Measurements from ENCODE around the gene RMND5B.
A peak's percentile ranks its signal among the peaks of the same experiment; 100 is the strongest.

Gene RMND5B

GRCh38 chr5:178153530-178154340 is 22.9 kb downstream of the RMND5B start, which contains the start of gene NHP2:
TSS of gene NHP2 (minus strand) at chr5:178153885. CDS start at chr5:178153817, 68 bp downstream.
- peak; percentile 98 to 100 (median 99) for DNase-seq
- intact Hi-C loops (cut with DNase I): loop anchor here (10.0 kb wide), 1 partner anchor 51 kb away; the partner anchor contains the start of gene HNRNPAB

DNA sequence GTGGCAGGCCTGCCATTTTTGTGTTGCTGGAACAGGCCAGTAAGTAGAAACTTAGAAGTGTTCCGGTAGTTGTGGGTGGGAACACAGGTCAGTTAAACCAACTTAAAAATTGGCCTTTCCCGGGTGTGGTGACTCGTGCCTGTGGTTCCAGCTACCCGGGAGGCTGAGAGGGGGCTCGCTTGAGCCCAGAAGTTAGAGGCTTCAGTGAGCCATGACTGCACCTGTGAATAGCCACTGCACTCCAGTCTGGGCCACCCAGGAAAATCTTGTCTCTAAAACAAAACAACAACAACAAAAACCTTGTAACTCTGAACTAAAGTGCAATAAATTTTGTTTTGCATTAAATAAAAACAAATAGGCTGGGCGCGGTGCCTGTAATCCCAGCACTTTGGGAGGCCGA is 24.3 kb downstream of the RMND5B start:
- intact Hi-C loops (cut with DNase I): loop anchor here (10.0 kb wide), 1 partner anchor 50 kb away; the partner anchor contains the start of gene HNRNPAB
- DNase-seq: no peak

DNA sequence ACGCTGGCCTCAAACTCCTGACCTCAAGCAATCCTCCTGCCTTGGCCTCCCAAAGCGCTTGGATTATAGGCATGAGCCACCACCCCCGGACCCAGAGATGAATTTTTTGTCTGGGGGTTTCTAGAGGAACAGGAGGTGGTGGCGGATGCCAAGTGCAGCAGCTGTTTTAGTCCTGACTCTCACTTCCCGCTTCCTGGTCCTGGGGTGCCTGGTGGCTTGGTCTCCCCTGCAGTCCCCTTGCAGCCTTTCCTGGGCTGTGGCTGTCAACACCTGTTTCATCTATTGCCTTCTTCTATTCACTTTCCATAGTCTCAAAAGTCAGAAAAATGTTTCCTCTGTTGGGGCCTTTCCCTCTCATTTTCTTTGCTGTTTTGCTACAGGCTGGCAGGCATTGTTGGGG is 29.4 kb downstream of the RMND5B start:
- DNase-seq: no peak
- intact Hi-C loops (cut with DNase I): loop anchor here (5.0 kb wide), 1 partner anchor 83 kb away; no protein-coding TSS in a partner anchor

DNA sequence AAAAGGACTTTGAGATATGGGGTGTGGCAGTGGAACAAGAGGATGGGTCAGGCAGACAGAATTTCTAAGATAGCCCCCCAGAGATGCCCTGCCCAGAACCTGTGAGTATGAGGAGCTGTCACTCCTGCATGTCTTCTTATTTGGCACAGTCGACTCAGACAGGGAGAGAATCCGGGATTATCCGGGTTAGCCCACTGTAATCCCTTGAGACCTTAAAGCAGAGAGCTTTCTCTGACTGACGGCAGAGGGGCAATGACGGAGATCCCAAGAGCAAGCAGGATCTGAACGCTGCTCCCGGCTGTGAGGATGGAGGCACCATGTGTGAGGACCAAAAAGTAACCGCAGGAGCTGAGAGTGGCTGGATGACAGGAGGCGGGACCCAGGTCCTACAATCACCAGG is 31.7 kb downstream of the RMND5B start:
- no peak for DNase-seq
- intact Hi-C loops (cut with DNase I): loop anchor here (5.0 kb wide), 1 partner anchor 85 kb away; no protein-coding TSS in a partner anchor

- DNase-seq: peak; percentile 66 to 94 (median 87)
- intact Hi-C loops (cut with DNase I): loop anchor here (5.0 kb wide), 1 partner anchor 87 kb away; no protein-coding TSS in a partner anchor
Observed at GRCh38 chr5:178163772-178164735, 33.2 kb downstream of the RMND5B start.

DNA sequence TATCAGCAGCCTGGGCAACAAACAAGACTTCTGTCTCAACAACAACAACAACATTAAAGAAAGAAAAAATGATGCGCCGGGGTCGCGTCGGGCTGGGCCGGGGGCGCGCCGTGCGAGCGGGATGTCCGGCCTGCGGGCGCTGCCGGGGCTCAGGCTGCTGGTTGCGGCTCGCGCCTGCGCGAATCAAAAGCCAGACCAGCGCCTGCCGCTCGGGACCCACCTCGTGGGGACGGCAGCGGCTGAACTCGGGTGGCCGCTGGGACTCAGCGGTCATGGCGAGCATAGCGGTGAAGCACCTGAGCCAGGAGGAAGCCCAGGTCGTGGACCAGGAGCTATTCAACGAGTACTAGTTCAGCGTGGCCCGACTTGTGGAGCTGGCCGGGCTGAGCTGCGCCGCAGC is 34.8 kb downstream of the RMND5B start:
- intact Hi-C loops (cut with DNase I): no loop called here
- no peak for DNase-seq

DNA sequence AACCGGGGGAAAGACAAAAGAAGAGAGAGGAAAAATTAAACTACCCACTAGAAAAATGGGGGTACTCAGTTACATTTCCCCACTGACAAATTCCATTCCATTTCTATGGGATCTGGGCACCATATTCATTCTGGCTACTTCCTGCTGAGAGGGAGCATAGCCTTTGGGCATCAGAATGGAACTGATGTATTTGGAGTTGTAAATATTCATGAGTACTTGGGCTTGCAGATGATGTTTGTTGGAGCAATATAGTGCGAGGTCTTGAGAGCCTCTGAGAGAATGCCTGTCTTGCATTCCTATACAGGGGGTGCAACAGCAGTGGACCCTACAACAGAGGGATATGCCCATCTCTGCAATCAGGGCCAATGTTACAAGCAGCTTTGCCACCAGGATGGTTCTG is 39.6 kb downstream of the RMND5B start:
- DNase-seq: no peak
- intact Hi-C loops (cut with DNase I): no loop called here

DNA sequence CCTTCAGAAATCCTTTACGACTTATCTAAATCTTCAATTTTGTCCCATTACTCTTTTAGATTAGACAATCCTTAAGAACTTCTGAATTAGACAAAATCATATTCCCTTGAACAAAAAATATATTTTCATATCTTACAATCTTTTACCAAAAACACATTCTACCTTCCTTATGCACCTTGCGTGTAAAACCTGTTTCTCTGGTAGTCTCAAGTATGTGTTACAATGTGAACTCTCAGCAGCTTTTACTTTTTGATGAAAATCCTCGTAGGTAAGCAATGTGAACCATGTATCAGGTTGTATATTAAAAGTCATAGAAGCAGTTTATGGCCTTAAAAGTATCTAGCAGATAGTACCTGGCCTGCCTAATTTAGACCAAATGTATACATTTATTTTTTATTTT is 43.6 kb downstream of the RMND5B start:
- no peak for DNase-seq
- intact Hi-C loops (cut with DNase I): no loop called here

DNA sequence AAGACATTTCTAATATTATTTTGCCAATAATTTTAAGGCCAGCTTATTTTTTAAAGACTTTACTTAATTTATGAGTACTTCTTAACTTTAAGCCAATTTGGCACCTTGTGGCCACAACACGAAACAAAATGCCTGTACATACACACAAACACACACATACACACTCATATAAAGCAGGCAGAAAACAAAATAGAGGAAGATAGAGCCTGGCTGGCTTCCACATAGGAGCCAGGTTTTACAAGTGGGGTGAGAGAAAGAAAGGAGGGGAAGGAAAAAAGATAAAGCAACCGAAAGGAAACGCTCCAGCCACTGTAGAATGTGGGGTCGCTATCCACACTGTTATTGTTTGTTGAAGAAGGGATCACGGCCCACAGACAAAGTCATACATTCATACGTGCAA is 46.0 kb downstream of the RMND5B start:
- DNase-seq: no peak
- intact Hi-C loops (cut with DNase I): no loop called here

DNA sequence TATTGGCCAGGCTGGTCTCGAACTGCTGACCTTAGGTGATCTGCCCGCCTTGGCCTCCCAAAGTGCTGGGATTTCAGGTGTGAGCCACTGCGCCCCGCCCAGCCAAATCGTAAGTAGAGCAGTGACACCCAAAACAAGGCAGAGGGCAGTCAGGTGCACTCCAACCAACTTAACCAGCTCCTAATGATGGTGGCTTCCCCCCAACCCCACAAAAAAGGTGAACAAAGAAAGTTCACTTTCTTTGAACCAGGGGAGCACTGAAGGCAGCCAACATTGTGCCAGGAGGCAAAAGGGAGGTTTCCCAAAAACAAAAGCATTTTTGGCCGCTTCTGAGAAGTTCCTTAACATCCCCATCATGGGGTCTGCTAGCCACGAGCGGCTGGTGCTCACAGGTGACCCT is 46.8 kb downstream of the RMND5B start:
- intact Hi-C loops (cut with DNase I): no loop called here

GRCh38 chr5:178180141-178180863 is 49.5 kb downstream of the RMND5B start:
- DNase-seq: no peak
- intact Hi-C loops (cut with DNase I): no loop called here

More for the DNA sequence above, 46.8 kb downstream of the RMND5B start:
- no peak for DNase-seq

- intact Hi-C loops (cut with DNase I): no loop called here
- no peak for DNase-seq
Observed at GRCh38 chr5:178182158-178182876, 51.5 kb downstream of the RMND5B start.

DNA sequence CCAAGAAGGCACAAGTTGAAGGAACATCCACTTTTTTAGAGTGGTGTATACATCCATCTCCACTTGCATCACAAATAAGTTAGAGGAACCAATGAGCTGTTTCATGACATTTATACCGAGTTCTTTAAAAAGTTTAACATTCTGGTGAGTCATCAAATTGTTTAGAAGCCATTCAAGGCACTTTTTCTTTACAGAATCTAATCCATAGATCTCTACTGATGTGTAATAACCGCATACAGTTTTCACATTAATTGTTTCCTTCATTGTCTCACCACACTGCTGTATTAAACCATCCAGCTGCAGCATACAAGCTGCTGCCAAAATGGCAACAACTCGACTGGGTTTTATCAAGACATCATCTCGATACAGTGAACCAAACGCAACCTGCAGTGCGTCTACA is 55.6 kb downstream of the RMND5B start:
- DNase-seq: no peak
- intact Hi-C loops (cut with DNase I): no loop called here

DNA sequence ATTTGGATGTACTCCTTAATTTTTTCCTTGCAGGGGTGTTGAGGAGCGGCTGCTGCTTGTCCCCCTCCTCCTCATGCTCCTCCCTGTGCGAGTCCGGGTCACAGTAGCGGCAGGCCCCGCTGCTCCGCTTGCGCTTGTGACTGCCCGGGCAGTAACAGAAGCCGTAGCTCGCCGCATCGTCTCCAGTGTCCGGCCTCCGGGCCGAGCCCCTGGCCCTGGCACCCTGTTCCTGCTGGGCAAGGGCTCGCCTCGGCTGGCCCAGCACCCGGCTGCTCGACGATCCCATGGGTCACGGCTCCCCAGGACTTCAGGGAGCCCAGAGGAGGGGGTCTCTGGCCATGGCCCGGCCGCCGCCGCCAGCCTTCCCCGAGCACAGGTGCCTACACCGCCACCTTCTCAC is 56.2 kb downstream of the RMND5B start, which contains the start of gene GMCL2:
Gene GMCL2, minus strand, starts transcription at position 358 of the 400 bp plus-strand sequence. Its CDS starts 72 bp downstream, at position 286.
- intact Hi-C loops (cut with DNase I): no loop called here
- DNase-seq: no peak

- intact Hi-C loops (cut with DNase I): no loop called here
- no peak for DNase-seq
Observed at GRCh38 chr5:178189433-178189832, 58.6 kb downstream of the RMND5B start.

DNA sequence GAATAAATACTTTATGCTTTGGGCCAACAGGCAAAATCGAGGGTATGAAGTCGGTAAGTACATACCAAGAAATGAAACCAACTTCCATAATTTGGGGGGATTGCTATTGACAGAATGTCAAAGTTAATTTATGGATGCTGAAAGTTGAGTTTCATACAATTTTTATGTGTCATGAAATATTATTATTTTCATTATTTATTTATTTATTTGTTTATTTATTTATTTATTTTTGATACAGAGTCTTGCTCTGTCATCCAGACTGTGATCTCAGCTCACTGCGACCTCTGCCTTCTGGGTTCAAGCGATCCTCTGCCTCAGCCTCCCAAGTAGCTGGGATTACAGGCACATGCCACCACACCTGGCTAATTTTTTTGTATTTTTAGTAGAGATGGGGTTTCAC is 60.8 kb downstream of the RMND5B start:
- intact Hi-C loops (cut with DNase I): no loop called here
- DNase-seq: no peak

DNA sequence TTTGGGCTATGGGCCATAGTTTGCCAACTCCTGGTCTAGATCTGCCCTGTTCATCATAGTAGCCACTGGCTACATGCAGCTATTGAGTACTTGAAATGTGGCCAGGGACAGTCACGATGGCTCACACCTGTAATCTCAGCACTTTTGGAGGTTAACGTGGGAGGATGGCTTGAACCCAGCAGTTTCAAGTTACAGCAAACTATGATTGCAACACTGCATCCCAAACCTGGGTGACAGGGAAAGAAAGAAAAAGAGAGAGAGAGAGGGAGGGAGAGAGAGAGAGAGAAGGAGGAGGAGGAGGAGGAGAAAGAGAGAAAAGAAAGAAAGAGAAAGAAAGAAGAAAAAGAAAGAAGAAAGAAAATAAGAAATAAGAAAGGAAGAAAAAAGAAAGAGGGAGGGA is 61.4 kb downstream of the RMND5B start:
- DNase-seq: no peak
- intact Hi-C loops (cut with DNase I): no loop called here

DNA sequence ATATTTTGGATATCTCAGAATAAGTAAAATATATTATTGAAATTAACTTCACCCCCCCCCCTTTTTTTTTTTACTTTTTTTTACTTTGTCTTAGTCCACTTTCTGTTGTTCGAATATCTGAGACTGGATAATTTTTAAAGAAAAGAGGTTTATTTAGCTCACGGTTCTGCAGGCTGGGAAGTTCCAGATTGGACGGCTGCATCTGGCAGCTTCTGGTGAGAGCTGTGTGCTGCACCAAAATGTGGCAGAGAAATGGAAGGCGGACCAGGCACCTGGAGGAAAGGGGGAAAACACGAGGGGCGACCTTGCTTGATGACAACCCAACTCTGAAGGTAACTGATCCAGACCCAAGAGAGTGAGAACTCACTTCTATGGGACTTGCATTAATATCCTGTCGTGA is 62.0 kb downstream of the RMND5B start:
- intact Hi-C loops (cut with DNase I): no loop called here
- no peak for DNase-seq

All from head of caudate nucleus (tissue), 42 donors.